Measurements from ENCODE around the gene TTLL11.

GRCh38 chr9:122092611-122093506 lies at the start of gene TTLL11:
- no peak for TF ChIP-seq CTCF (IDR thresholded peaks at IDR 0.05)
- TF ChIP-seq EZH2 (IDR thresholded peaks at IDR 0.05), result no peak

Measured in neural progenitor cell (in vitro differentiated cells).